Esophagus mucosa (tissue), 1 donor: ENCODE data around the gene AK8. TPM values are rescaled to one million over a fixed set of nuclear protein-coding genes. Genes with fewer than 3 reads are reported as not detected.

Source experiments
- ATAC-seq: fragments of 200-7000 bp; cut with Tn5 transposase; one replicate; pipeline ENCODE4 v1.9.1; 2020
- total RNA-seq: library from RNA; stranded (reverse); gene quantifications from one replicate; pipeline ENCODE4 v1.2.4, GENCODE V29; 2023
- donor health status: DM: yes; HTN: yes; CAD: no.

Gene AK8
- total RNA-seq, 1 donor from 2014 or later: 1.7 TPM

DNA sequence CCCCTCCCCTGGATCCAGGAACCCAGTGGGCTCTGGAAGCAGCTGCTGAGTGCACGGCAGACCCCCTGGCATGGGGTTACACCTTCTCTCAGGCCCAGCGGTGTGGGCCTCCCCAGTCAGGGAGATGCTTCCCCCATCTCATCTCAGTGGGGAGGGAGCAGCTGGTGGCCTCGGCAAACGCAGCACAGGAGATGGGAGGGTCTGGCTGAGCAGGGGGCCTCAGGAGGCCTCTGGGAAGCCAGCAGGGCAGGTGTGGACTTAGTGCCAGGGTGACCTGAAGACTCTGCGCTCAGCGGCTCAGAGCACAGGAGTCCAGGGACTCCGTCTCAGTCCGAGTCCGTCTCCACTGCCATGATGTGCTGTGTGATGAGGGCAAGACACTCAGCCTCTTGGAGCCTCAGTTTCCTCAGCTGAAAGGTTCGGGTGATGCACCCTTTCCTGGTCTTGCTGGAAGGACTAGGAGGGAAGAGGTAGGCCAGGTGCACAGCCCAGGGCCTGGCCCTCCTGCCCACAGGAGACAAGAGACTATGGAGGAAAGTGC, 107.2 kb downstream of the AK8 start:
- ATAC-seq: no peak

DNA sequence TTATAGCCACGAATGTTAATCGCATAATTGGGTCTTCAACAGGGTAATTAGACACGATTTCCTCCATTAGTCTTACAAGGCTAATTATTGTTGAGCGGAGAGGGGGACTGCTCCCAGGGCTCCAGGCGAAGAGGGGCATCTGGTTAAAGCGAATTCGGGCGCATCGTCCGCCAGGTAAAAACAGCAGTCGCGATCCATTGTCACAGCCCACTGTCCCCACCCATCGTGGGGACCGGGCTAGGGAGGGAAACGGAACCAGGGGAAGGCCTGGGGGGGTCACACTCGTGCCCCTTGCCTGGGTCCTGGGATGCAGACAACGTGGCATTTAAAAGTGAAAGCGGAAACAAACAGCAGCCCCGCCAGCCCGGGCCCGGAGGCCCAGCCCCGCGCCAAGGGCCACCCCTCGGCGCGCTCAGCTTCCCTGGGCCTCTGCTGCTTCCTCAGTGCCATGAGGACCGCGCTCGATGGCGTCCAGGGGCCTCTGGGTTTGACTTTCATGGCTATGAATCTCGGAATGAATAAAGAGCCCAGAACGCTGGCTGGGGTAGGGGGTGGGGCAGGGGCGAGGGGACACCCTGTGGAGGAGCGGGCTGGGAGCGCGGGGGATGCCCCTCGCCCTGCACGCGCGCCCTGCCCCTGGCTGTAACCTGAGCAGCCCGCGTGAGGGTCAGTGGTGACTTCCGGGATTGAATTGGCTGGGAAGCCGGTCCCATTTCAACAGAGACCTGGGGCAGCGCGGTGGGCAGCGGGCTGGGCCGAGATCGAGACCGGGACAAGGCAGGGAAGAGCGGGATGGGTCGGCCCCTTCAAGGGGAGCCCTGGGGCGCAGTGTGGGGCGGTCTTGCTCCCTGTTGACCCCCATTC, 107.9 kb downstream of the AK8 start:
- peak; percentile 69 for ATAC-seq

DNA sequence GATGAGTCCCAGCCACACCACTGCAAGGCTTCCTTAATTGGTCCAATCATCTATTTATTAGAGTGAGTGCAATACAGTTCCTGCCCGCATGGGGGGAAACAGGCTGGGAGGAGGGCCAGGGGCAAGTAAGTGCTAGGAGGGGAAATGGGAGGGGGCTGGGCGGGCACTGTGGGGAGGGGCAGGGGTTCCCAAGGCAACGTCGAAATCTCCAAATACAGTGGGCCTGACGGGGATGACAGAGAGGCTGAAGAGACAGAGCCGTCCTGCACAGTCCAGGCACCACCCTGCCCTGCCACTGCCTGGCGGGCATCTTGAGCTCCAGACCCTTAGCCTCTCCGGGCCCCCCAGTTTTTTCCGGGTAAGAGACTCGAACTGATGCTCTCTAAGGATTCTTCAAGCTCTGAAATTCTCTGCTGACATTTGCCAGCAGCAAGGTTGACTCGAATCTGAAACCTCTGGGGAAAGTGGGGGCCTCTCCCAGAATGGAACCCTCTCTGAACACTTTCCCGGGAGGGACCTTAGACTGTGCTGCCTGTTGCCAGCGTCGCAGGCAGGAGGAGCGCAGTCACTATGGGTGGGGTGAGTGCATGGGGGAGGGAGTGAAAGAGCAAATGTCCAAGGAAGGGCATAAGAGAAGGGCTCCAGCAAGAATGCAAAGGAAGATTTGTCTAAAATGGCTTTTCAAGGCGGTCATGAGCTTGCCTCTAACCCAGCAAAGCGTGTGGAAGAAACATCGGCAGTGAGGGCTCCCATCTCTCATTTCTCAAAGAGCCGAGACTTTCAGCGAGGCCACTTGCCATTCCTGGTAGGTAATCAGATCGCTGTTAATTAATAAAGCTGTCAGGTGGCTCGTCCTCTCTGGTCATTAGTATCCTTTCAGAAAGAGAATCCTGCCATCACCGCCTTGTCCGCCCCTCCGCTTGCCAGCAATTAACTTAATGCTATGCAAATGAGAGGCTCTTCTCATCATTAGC, 108.9 kb downstream of the AK8 start:
- ATAC-seq: peak; percentile 70

DNA sequence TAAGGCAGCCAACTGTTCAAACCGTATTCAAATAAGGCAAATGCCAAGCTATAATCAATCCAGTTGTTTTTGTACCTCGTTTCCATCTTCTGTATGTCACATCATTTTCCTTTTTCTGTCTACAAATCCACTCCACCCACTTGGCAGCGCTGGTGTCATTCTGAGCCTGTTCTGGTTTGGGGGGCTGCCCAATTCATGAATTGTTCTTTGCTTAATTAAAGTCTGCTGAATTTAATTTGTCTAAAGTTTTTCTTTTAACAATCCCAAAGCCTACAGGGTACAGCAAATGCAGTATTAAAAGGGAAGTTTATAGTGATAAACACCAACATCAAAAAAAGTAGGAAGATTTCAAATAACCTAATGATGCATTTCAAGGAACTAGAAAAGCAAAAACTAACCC, 114.5 kb downstream of the AK8 start:
- ATAC-seq: no peak

DNA sequence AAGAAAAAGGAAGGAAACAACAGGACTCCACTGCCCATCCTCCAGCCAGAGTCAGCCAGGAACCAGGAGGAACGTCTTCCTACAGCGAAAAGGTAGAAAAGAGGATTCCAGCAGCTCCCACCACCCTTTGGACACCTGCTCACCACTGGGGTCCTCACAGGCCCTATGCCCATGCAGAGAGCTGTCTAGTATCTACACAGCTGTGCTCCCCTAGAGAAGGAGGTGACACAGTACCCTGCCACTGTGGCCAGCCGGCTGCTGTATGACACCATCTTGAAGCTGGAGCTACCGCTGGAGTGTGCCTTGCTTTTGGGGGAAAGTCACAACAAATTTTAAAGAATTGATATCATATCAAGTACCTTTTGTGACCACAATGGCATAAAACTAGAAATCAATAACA, 115.2 kb downstream of the AK8 start:
- ATAC-seq: no peak

DNA sequence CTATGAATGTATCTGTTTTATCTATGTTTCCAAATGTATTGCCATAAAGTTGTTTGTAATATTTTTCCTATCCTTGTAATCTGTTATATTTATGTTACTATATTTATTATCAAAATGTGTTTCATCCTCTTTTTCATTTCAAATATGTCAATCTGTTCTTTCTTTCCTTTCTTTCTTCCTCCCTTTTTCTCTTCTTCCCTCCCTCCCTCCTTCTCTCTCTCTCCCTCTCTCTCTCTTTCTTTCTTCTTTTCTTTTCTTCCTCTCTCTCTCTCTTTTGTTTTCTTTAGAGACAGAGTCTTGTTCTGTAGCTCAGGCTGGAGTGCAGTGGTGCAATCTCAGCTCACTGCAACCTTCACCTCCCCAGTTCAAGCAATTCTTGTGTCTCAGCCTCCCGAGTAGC, 116.5 kb downstream of the AK8 start:
- ATAC-seq: no peak

DNA sequence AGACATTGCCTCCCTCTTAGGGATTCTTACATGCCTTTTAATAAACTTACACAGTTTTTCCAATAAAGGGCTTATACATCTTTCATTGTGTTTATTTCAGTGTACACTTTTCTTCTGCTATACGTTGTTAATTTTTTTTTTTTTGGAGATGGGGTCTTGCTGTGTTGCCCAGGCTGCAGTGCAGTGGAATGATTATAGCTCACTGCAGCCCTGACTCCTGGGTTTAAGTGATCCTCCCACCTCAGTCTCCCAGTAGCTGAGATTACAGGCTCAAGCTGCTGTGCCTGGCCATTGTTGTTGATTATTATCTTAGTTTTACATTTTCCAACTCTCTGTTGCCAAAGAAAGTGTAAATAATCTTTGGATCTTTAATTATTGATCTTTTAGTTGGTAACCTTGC, 118.0 kb downstream of the AK8 start:
- no peak for ATAC-seq

DNA sequence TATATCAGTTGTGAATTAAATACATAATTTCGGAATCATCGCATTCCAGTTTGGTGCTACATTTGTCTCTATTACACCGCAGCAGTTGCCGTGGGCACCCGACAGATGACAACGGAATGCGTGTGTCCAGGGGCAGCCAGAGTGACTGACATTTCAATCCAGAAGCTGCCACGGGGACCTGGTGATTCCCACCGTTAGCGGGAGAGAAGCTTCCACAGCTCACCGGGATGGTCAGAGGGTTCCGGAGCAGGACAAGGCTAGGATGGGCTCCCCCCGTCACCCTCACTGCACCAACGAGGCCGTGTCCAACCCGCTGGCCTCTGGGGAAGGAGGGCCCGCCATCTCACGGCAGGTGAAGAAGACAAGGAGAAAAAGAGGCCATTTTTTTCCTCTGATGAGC, 121.1 kb downstream of the AK8 start:
- no peak for ATAC-seq

DNA sequence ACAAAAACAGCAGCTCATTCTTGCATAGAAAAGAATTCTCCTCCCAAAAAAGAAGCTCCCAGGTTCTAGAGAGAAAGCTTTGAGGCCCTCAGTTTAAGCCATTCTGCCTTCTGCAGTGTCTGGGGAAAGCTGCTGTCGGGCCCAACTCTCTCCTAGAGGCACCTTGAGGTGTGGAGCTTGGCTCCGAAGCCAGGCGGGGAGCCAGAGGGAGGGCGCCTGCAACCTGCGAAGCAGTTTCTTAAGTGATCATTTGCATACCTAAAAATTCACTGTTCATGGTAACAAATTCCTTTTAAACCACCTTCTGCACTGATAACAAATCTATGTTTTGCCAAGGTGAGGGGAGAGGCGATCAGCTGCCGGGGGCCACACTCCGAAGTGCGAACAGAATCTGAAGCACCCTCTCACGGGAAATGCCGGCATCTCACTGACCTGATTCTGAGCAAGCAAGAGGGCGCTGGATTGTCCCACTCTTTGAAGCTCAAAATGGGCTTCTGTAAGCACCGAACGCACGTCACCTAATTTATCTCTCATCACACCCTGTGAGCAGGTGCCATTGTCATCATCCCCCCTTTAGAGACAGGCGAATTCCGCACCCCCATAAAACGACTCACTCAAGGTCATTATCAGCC, 121.8 kb downstream of the AK8 start:
- ATAC-seq: no peak

DNA sequence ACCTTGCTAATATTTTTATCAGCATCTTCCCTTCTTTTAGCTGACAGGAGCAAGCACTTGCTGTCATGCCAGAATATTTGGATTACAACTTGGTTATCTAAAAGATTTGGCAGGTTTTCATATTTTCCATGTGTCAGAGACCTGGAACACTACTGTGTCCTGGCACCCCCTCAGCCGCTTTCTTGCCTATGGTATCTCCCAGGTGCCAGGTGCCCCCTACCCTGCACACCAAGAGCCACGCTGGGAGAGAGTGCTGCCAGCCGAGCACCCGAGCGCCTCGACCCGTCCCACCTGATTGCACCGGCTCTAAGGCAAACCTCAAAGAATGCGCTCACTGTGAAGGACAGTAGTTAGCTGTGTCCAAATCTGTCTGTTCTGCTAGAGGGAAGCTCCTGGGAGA, 123.0 kb downstream of the AK8 start:
- no peak for ATAC-seq

DNA sequence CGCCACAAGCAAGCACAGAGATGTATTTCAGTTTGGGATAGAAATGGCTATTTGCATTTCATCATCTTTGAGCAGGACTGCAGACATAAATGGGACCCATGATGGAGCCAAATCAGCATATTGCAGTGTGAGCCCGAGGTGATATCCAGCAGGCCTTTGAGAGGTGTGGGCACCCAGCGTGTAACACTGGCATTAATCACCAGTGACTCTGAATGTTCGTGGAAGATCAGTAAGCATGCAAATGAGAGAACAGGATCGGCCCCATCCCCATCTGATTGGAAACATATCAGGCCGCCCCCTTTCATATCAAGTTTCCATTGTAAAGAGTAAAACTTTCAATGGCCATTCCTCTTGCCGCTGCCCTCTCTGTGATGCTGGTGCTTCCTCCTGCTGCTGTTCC, 123.8 kb downstream of the AK8 start:
- no peak for ATAC-seq

DNA sequence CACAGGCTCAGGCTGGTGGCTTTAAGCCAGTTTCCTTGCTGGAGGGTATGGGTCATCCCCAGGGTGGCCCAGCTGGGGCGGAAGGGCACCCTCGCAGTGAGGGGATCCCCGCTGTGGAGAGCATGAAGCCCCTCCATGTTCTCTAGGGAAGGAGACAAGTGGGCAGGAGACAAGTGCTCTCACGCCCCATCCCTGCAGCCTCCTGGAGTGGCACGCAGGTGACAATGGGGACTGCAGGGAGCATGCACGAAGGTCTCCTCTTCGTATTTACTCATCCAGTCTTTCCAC, 124.5 kb downstream of the AK8 start:
- peak; percentile 29 for ATAC-seq

DNA sequence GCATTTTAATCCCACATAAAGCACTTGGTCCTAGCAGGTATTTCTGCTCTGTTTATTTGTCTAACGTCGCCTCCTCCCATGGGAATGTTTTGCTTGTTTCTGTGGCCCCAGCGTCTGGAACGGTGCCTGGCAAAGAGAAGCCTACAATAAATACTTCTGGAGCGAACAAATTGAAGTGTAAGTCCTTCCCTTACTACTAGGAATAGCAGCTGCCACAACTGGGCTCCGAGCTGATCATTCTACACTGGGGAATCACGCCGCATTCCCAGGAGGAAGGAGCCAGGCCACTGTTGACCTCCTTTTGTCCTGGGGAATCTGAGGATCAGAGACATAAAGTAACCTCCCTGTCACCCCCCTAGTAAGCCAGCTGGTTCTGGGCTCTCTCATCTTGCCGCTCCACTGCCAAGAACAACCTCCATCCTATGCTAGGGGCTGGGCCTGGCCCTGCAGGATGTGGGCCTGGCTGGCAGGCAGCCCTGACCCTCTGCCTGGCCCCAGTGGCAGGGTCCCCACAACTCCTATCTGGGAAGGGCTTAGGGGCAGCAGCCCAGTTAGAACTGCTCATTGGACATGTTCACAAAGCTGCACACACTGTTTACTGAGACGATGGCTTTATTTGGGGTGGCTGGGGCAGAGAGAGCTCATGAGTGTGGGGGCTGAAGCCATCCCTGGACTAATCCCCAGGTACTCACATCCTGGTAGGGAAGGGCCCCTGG, 125.0 kb downstream of the AK8 start:
- peak; percentile 37 for ATAC-seq

DNA sequence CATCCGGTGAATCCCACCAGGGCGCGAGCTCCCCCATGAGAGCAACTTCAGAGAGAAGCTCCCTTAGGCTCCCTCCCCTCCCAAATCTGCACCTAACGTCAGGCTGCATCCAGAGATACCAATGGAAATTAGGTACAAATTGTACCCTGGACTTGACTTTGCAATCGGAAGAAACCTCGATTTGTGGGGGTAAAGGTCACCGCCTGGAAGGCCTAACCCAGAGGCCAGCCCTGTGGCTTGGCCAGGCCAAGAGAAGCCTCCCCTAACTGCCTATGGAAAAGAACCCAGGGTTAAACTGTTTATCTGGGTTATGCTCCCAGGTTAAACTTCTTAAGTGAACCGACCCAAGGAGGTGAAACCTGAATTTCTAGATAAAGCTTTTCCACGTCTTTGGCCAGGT, 127.4 kb downstream of the AK8 start:
- no peak for ATAC-seq

DNA sequence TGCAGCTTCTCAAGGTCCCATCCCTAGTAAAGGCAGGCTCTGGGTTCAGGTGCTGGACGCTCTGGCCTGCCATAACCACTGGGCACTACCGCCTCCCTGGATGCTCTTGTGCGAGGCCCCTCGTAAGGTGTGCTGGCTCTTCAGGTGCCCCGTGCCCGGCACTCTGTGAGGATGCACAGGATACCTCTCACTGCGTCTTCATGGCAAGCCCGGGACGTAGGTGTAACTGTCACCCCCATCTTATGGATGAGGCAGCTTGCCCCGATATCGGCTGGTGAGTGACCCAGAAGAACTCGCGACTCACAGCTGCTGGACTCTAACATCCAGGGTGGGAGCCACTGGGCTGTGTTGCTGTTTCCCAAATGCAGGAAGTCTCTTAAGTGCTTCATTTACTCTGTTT, 128.8 kb downstream of the AK8 start:
- peak; percentile 23 for ATAC-seq

DNA sequence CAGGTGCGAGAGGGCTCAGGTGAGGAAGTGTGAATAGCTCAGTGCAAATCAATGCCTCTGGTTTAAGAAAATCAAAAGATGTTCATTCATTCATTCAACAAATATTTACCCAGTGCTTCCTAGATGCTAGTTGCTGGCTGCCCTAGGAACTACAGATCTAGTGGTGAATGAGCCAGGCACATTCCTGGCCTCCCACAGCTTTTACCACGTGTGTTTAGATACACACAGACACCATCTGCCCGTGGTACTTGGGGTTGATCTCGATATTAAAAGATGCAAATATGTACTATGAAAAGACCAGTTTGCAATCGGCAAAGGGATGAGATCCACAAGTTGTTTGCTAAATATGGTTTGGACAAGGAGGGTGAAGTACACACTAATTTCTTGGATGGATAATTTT, 129.6 kb downstream of the AK8 start:
- ATAC-seq: no peak

DNA sequence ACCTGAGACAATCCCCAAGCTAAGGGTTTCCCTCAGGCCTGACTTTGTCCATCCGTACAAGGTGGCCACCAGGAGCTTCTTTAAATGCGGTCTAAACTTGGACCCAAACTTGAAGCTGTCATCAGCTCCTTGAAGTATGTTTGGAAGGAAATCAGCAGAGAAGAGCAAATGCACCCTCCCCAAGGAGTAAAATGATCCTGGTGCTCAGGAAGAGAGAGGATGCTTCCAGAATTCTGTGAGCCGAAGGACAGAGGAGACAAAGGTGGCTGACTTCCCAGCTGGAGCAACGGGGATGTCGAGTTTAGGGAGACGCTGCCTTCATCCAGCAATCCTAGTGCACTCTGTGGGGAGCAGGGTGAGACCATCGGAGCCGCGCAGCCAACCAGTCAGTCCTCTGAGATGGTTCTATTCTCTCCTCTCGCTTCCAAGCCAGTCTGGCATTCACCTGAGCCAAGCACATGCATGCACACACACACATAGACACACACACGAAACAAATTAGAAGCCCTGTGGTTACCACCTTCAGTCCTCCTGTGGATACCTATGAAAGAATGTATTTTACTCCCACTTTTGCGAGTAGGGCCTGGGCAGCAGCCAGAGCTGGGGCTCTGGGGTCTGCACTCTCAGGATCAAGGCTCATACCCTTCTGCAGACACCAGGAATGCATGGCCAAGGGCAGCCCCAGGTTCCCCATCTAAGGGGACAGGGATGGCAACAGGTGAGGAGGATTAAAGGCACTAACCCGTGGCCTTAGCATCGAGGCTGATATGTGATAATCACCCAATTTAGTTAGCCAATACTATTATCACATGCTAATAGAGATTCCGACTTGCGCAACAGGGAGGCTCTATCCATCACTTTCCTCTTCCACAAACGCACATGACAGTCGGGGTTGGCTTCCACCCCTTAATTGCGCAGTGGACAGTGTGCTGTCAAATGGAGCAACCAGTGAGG, 132.1 kb downstream of the AK8 start:
- no peak for ATAC-seq

DNA sequence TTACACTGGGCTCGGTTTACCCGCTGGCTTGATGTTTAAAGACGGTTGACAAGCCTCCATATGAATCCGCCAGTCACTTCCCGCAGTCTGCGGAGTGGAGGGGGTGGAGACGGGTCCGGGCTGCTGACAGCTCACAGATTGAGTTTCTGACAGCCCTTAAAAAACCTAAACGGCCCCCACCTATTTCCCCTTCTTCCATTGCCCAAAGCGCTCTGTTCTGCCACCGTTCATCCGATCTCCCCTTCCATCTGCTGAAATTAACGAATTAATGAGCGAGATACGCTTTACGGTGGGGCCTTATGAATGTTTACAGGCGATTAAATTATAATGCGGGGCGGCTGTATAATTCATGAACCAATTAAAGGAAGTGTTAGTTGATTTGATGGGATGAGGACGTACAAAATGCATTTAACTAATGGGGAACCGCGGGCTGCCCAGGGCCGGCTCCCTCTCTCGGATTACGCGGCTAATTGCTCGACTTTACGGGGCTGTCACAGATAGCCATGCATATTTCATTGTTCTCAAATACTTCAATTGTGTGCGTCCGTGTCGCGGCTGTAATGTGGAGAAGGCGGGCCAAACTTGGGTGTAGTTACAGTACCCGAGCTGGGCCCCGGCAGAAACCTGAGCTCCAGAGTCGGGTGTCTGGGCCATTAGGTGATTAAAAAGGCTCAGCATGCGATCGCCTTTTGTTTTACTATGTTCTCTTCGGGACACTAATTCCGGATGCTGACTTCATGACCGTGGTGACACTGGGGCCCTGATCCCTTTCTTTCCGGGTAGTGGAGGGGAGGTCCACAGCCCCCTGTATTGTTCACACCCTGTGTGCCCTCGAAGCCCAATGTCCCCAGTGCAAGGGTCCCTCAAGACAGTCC, 133.0 kb downstream of the AK8 start:
- no peak for ATAC-seq

DNA sequence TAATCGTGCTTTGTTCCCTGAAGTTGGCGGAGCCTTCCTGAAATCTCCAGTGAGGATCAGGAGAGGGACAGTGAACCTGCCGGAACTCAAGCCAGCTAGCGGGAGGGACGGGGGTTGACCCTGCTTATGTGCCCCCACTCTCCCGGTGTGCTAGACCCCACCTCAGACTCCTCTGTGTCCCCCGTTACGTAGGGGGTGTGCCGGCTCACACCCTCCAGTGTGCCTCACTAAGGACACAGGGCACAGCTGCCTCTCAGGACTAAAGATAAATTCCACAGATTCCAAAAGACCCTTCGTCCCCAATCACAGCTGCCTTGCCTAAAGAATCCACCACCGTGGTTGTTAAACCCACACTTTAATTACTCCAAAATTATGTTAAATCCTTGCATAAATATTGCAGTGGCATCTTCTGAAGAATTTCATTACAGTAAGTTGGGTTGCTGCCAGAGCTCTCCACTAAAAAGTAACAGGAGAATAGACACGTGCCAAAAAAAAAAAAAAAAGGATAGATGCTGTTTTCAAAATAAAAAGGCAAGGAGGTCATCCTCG, 134.1 kb downstream of the AK8 start:
- no peak for ATAC-seq

DNA sequence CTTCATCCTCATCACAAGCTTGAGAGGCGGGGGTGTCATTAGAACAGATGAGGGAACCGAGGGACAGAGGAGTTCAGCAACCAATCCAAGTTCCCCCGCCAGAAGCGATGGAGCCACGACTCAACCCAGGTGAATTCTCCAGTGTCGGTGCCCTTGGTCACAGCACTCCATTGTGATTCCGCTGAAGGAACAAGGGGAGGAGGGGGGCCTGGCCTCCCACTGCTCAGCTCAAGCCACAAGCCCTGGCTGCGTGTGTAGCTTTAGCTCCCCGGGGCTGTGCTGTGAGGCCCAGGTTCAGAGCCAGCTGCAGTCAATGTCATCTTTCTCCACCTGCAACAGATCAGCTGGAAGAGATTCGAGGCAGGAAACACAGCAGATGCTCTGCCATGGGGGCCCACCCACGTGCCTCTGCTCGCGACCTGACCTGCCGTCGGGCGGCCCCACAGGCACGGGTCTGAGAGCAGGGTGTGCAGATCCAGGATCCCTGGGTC, 135.2 kb downstream of the AK8 start:
- no peak for ATAC-seq
